K562 (cell line): ENCODE data around the gene DBNDD1. TPM values are rescaled to one million over a fixed set of nuclear protein-coding genes. Genes with fewer than 3 reads are reported as not detected.
A peak's percentile ranks its signal among the peaks of the same experiment; 100 is the strongest.

Source experiments
- ARID3A ChIP-seq: IDR thresholded peaks from 2 replicates; pipeline ENCODE4 v1.6.1; 2012; ENCODE audit warnings: low read depth, low read length, improper control_type of control experiment, borderline replicate concordance
- ATF3 ChIP-seq, 2 experiments: fragments of 450-650 bp in 1 of 2; sonication (generic) in 1 of 2; formaldehyde crosslinking in 1 of 2; IDR thresholded peaks in 1 of 2; conservative IDR thresholded peaks in 1 of 2; 2 replicates each; pipeline versions ENCODE4 v1.6.1 to v1.8.1; 2016 to 2023; ENCODE audit warnings: mild to moderate bottlenecking in 2 of 2, moderate library complexity in 2 of 2, inconsistent platforms in 1 of 2, missing genetic modification reagents in 1 of 2
- CBFA2T3 ChIP-seq: fragments of 450-650 bp; IDR thresholded peaks from 2 replicates; pipeline ENCODE4 v1.6.1; 2017
- CEBPB ChIP-seq: fragments of 450-650 bp; IDR thresholded peaks from 2 replicates; pipeline ENCODE4 v1.6.1; 2016; ENCODE audit warnings: missing genetic modification characterization, missing compliant biosample characterization
- DMBX1 ChIP-seq: fragments of 250-450 bp; sonication (Bioruptor Pico); IDR thresholded peaks from 2 replicates; pipeline ENCODE4 v1.8.0; 2022; ENCODE audit warnings: inconsistent platforms, mild to moderate bottlenecking, moderate library complexity, borderline replicate concordance
- EGR1 ChIP-seq: fragments of 450-650 bp; conservative IDR thresholded peaks from 2 replicates; pipeline ENCODE4 v1.6.1; 2017; ENCODE audit warnings: mild to moderate bottlenecking
- ELK1 ChIP-seq: sonication (generic); formaldehyde crosslinking; IDR thresholded peaks from 2 replicates; pipeline ENCODE4 v1.8.1; 2022; ENCODE audit warnings: missing genetic modification reagents
- ESRRA ChIP-seq: fragments of 450-650 bp; IDR thresholded peaks from 2 replicates; pipeline ENCODE4 v1.6.1; 2014; ENCODE audit warnings: low read depth, mild to moderate bottlenecking, moderate library complexity, borderline replicate concordance
- GABPA ChIP-seq: fragments of 200-800 bp; sonication (Bioruptor generic); conservative IDR thresholded peaks from 2 replicates; pipeline ENCODE4 v1.6.1; 2016; ENCODE audit warnings: low read depth, missing genetic modification characterization, missing compliant biosample characterization
- JUND ChIP-seq, 2 experiments: IDR thresholded peaks; 2 replicates in 1 of 2; 3 replicates in 1 of 2; pipeline ENCODE4 v1.6.1; 2011; ENCODE audit warnings: borderline replicate concordance in 2 of 2, low read depth in 2 of 2, low read length in 2 of 2, improper control_type of control experiment in 1 of 2, missing biosample characterization in 1 of 2, missing genetic modification characterization in 1 of 2, missing genetic modification reagents in 1 of 2
- MECOM ChIP-seq: fragments of 250-450 bp; sonication (Bioruptor Pico); IDR thresholded peaks from 2 replicates; pipeline ENCODE4 v1.8.0; 2022; ENCODE audit warnings: inconsistent platforms
- NELFE ChIP-seq: IDR thresholded peaks from 2 replicates; pipeline ENCODE4 v1.6.1; 2011; ENCODE audit warnings: mild to moderate bottlenecking; ENCODE audit not compliant: insufficient read depth, insufficient read length
- NFATC3 ChIP-seq: fragments of 450-650 bp; IDR thresholded peaks from 2 replicates; pipeline ENCODE4 v1.6.1; 2017; ENCODE audit warnings: mild to moderate bottlenecking
- TAF1 ChIP-seq: IDR thresholded peaks from 2 replicates; pipeline ENCODE4 v1.6.1; 2011; ENCODE audit warnings: mild to moderate bottlenecking, low read length, moderate library complexity; ENCODE audit not compliant: insufficient read depth, control insufficient read depth, severe bottlenecking; ENCODE audit errors: extremely low read depth
- TEAD4 ChIP-seq, 2 experiments: sonication (generic) in 1 of 2; formaldehyde crosslinking in 1 of 2; IDR thresholded peaks; 2 replicates each; pipeline versions ENCODE4 v1.6.1 to v1.8.0; 2012 to 2022; ENCODE audit warnings: borderline replicate concordance in 1 of 2, inconsistent platforms in 1 of 2, low read length in 1 of 2, mild to moderate bottlenecking in 1 of 2, missing genetic modification reagents in 1 of 2
- TFAP4 ChIP-seq: sonication (generic); formaldehyde crosslinking; IDR thresholded peaks from 2 replicates; pipeline ENCODE4 v1.8.0; 2022; ENCODE audit warnings: missing genetic modification reagents, mild to moderate bottlenecking, moderate library complexity, borderline replicate concordance
- TRIM24 ChIP-seq, 2 experiments: fragments of 450-650 bp; IDR thresholded peaks; 2 replicates each; pipeline ENCODE4 v1.6.1; 2016
- ZBTB9 ChIP-seq: fragments of 450-650 bp; formaldehyde crosslinking; IDR thresholded peaks from 2 replicates; pipeline ENCODE4 v1.4.0; 2020; ENCODE audit warnings: mild to moderate bottlenecking, moderate library complexity
- ZNF175 ChIP-seq: fragments of 200-800 bp; sonication (Bioruptor generic); IDR thresholded peaks from 2 replicates; pipeline ENCODE4 v1.6.1; 2016; ENCODE audit warnings: low read depth, mild to moderate bottlenecking, missing genetic modification characterization, missing compliant biosample characterization
- ZNF584 ChIP-seq: fragments of 200-800 bp; sonication (Bioruptor generic); IDR thresholded peaks from 2 replicates; pipeline ENCODE4 v1.6.1; 2016; ENCODE audit warnings: low read depth, mild to moderate bottlenecking, missing genetic modification characterization, missing compliant biosample characterization
- polyA plus RNA-seq, 8 experiments: library from polyadenylated mRNA; depleted of rRNA in 4 of 8; stranded (reverse) in 5 of 8; unstranded in 3 of 8; fragments of >200 nt; fragmentation: Nextera tagmentation in 2 of 8; fragmentation: Illumina TruSeq in 1 of 8; extraction: Ambion mirVana in 2 of 8; extraction: Trizol in 1 of 8; gene quantifications; 2 replicates each; pipeline versions ENCODE4 v1.2.1 to v1.2.3, GENCODE V29; 2011 to 2014; ENCODE audit warnings: inconsistent platforms in 1 of 8, missing spikeins in 1 of 8
- total RNA-seq, 7 experiments: library from RNA; depleted of rRNA in 6 of 7; stranded (reverse); fragments of >200 nt in 6 of 7; fragmentation: Illumina TruSeq in 2 of 7; extraction: Trizol in 2 of 7; gene quantifications; 2 replicates each; pipeline versions ENCODE4 v1.2.1 to v1.2.3, GENCODE V29; 2011 to 2021; ENCODE audit warnings: low replicate concordance in 1 of 7

The DBNDD1 gene
- total and polyA plus RNA-seq, 9 of the 15 experiments (the other 6 are each of a cell fraction or from before 2014, with no cell fraction given), result 0.55 to 13.0 (median 5.8) TPM

GRCh38 chr16:90057738-90058173, 38.5 kb upstream of the DBNDD1 start (continued):
- TF ChIP-seq CBFA2T3, result peak; percentile 38
- TF ChIP-seq JUND (IDR thresholded peaks at IDR 0.05; ENCODE audit: borderline replicate concordance, low read depth, low read length), result peak; percentile 88
- peak; percentile 77; the same call in 2 of the 3 replicates for TF ChIP-seq JUND (tag; IDR thresholded peaks at IDR 0.05; ENCODE audit: borderline replicate concordance, low read depth, low read length)
- TF ChIP-seq ESRRA, result peak; percentile 42; the same call in 1 of the 2 replicates
- TF ChIP-seq NFATC3, result no peak
- TF ChIP-seq MECOM (CRISPR knock-in tag), result peak; percentile 64; the same call in 1 of the 2 replicates
- TF ChIP-seq ARID3A, result 0 out of 2 replicates have a peak, but pooled peaks have one; percentile 31
- TF ChIP-seq CEBPB, result peak; percentile 87
- TF ChIP-seq TAF1, result no peak
- peak; percentile 17; the same call in 1 of the 2 replicates for TF ChIP-seq EGR1
- TF ChIP-seq TFAP4 (CRISPR knock-in tag), result 0 out of 2 replicates have a peak, but pooled peaks have one; percentile 11
- TF ChIP-seq ZNF584 (CRISPR knock-in tag), result 0 out of 2 replicates have a peak, but pooled peaks have one; percentile 45
- no peak for TF ChIP-seq ELK1
- peak; percentile 20; the same call in 1 of the 2 replicates for TF ChIP-seq DMBX1
- peak; percentile 84 for TF ChIP-seq GABPA
- TF ChIP-seq ZBTB9 (CRISPR knock-in tag), result 0 out of 2 replicates have a peak, but pooled peaks have one; percentile 13
- TF ChIP-seq ZNF175, result peak; percentile 74; the same call in 1 of the 2 replicates
- TF ChIP-seq NELFE, result no peak
- TF ChIP-seq TRIM24 (IDR thresholded peaks at IDR 0.05), result peak in 1 of 2 experiments; percentile 23; a peak in 2 of 4 replicates
- peak; percentile 76 for TF ChIP-seq ATF3 (IDR thresholded peaks at IDR 0.05)
- no peak for TF ChIP-seq ATF3 (CRISPR knock-in tag; conservative IDR thresholded peaks at IDR 0.05)
- peak; percentile 18; the same call in 1 of the 2 replicates for TF ChIP-seq TEAD4 (IDR thresholded peaks at IDR 0.05; ENCODE audit: low read length)
- no peak for TF ChIP-seq TEAD4 (CRISPR knock-in tag; IDR thresholded peaks at IDR 0.05; ENCODE audit: borderline replicate concordance)
